Measurements from ENCODE around the gene RIC3.

RIC3 gene

DNA sequence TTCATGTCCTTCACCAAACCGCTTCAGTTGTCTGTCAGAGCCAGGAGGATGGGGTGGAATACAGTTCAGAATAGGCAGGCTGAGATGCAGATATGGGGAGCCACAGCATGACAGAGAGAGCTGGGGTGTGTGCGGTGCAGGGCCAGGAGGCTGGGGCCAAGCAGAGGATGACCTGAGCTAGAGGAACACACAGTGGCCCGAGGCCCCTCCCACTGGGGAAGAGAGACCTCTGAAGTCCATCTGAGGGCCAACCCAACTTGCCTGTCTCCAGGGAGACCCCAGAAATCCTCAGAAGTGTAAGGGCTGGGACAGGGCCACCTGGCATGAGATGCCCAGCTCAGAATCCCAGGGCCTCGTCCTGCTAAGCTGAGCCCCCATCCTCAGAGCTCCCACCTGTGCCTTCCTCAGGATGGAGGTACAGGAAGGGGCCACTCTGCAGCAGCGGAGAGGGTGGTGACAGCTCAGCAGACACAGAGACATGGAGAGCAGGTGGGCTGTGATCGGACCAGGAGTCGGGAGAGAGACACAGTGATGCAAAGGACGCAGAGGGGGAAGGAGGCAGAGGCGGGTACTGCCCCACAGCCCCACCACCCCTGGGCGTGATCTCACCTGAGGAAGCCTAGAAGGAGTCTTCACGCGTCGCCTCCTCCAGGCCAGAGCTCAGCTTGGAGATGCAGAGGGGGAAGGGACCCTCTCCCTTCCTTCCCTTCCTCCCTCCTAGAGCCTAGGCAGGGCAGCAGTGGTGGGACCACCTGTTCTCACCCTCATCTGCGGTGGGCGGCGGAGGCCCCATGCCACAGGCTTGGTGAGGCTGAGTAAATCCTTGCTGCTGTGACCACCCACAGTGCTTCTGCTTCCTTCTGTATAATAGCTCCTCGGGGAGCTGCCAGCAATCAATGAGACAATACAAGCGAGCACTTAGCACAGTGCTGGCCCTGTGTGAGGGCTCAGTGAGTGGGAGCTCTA, 96.9 kb downstream of the RIC3 start:
- Histone ChIP-seq H3K9ac (ENCODE audit: low read length) (no peak overlapping the region), H3K36me3 (ENCODE audit: control insufficient read depth, insufficient read depth, low read length, severe bottlenecking) (no peaks in the 10 kb centered on the region), H3K9me3 (ENCODE audit: control insufficient read depth, low read length) (no peaks in the 10 kb centered on the region), H3K4me1 (ENCODE audit: control insufficient read depth, insufficient read depth, low read length) (peaks cover 35% of the 10 kb centered on the region), H3K4me3 (ENCODE audit: low read length) (no peak overlapping the region), H3K27me3 (replicated peaks; ENCODE audit: control insufficient read depth, insufficient read depth, low read length) (peaks cover 11% of the 10 kb centered on the region)
- no peak for DNase-seq (ENCODE audit: low read depth)

GRCh38 chr11:8070417-8071115, 98.3 kb downstream of the RIC3 start:
- Histone ChIP-seq H3K4me3 (ENCODE audit: low read length) (no peak overlapping the region), H3K36me3 (ENCODE audit: control insufficient read depth, insufficient read depth, low read length, severe bottlenecking) (no peaks in the 10 kb centered on the region), H3K4me1 (ENCODE audit: control insufficient read depth, insufficient read depth, low read length) (peaks cover 46% of the 10 kb centered on the region), H3K9ac (ENCODE audit: low read length) (no peak overlapping the region), H3K9me3 (ENCODE audit: control insufficient read depth, low read length) (no peaks in the 10 kb centered on the region), H3K27me3 (replicated peaks; ENCODE audit: control insufficient read depth, insufficient read depth, low read length) (peaks cover 11% of the 10 kb centered on the region)
- DNase-seq (ENCODE audit: low read depth): peak; percentile 74

DNA sequence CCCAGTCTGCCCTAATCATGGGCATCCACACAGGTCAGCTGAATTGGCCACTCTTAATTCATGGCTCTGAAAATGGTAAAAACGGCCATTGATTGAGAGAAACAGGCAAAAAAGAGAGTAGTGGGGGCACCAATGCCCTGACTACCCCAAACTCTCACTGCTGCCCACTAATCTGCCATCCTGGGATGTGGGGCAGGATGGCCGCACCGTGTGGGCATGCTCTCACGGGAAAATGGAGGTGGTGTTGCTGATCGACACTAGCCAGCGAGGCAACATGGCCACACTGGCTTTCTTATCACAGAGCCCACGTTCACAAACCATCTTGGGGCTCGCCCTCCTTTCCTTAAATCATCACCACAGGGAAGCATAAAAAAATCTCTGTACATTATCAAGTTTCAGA, 99.1 kb downstream of the RIC3 start:
- Histone ChIP-seq H3K9ac (ENCODE audit: low read length) (peak overlapping the region; percentile 56), H3K9me3 (ENCODE audit: control insufficient read depth, low read length) (no peaks in the 10 kb centered on the region), H3K36me3 (ENCODE audit: control insufficient read depth, insufficient read depth, low read length, severe bottlenecking) (no peaks in the 10 kb centered on the region), H3K4me1 (ENCODE audit: control insufficient read depth, insufficient read depth, low read length) (peaks cover 46% of the 10 kb centered on the region), H3K4me3 (ENCODE audit: low read length) (no peak overlapping the region), H3K27me3 (replicated peaks; ENCODE audit: control insufficient read depth, insufficient read depth, low read length) (peaks cover 11% of the 10 kb centered on the region)
- no peak for DNase-seq (ENCODE audit: low read depth)

DNA sequence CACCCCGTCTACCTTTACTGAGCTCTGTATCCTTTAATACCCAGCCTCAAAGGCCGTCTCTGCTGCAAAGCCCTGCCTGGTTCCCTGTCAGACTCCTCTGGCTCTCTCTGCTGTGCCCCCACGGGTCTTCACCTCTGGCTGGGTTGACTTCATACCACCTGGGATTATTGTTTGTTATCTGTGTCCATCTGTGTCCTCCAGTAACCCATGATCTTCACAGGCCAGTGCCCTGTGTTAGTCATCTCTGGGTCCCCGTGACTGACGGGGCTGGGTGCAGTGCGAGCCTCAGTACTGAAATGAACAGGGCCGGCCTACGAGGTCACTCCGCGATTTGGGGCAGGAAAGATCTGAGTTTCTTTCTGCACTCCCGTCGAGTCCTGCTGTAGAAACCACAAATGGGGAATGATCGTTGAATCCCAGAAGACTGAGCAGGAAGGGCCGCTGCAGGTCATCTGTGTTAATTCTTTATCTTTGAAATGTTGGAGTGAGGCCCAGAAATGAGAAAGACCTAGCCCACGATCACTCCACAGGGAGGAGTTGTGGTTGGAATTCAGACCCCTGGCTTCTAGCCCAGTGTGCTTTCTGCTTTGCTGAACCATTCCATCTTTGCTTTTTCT, 100.1 kb downstream of the RIC3 start:
- Histone ChIP-seq H3K36me3 (ENCODE audit: control insufficient read depth, insufficient read depth, low read length, severe bottlenecking) (no peaks in the 10 kb centered on the region), H3K4me1 (ENCODE audit: control insufficient read depth, insufficient read depth, low read length) (peaks cover 56% of the 10 kb centered on the region), H3K9me3 (ENCODE audit: control insufficient read depth, low read length) (no peaks in the 10 kb centered on the region), H3K9ac (ENCODE audit: low read length) (peak overlapping the region; percentile 56), H3K4me3 (ENCODE audit: low read length) (peak overlapping the region; percentile 60), H3K27me3 (replicated peaks; ENCODE audit: control insufficient read depth, insufficient read depth, low read length) (peaks cover 11% of the 10 kb centered on the region)
- DNase-seq (ENCODE audit: low read depth): peak; percentile 75

DNA sequence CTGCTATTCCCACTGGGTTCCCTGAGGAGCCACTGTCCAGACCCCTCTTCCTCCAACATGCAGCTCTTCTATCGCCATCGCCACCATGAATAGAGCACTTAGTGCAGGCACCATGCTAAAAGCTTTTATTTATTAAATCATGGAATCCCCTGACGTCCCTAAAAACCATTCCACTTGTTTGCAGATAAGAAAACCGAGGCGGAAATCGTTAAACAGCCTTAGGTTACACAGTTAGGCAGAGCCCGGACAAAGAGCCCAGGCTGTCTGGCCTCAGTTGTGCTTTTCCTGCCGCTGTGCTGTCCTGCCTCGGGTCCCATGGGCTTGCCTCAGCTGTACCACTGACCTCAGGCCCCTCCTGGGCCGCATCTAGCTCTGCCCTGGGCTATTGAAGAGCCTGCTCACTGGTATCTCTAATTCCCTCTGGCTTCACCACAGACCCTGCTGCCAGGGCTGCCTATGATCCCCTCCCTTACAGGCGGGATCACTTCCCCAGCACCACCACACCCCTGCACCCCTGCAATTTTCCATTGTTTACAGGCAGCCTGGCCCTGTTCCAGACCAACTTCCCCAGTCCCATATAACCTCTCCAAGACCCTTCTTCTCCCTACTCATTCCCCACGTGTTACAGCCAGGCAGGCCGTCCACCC, 100.8 kb downstream of the RIC3 start:
- Histone ChIP-seq H3K36me3 (ENCODE audit: control insufficient read depth, insufficient read depth, low read length, severe bottlenecking) (no peaks in the 10 kb centered on the region), H3K9ac (ENCODE audit: low read length) (peak overlapping the region; percentile 56), H3K27me3 (replicated peaks; ENCODE audit: control insufficient read depth, insufficient read depth, low read length) (peaks cover 9% of the 10 kb centered on the region), H3K9me3 (ENCODE audit: control insufficient read depth, low read length) (no peaks in the 10 kb centered on the region), H3K4me1 (ENCODE audit: control insufficient read depth, insufficient read depth, low read length) (peaks cover 62% of the 10 kb centered on the region), H3K4me3 (ENCODE audit: low read length) (peak overlapping the region; percentile 60)
- DNase-seq (ENCODE audit: low read depth): no peak

DNA sequence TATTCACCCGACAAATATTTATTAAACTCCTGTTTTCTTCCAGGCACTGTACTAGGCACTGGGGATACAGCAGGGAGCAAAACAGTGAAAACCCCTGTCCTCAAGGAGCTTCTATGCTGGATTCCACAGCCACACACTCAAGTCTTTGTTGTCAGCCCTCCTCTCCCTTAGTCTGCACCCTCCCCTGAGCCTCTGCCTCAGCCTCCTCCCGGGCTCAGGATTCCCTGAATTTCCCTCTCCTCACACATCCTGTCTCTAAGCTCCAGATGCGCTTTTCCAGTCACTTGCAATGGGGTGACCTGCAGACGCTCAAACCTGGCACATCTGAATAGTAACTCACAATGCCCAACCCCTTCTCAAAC, 101.3 kb downstream of the RIC3 start:
- peaks cover 68% of the 10 kb centered on the region for H3K4me1 ChIP-seq (ENCODE audit: control insufficient read depth, insufficient read depth, low read length)
- no peak overlapping the region for H3K4me3 ChIP-seq (ENCODE audit: low read length)
- no peaks in the 10 kb centered on the region for H3K36me3 ChIP-seq (ENCODE audit: control insufficient read depth, insufficient read depth, low read length, severe bottlenecking)
- H3K9ac ChIP-seq (ENCODE audit: low read length): peak overlapping the region; percentile 56
- DNase-seq (ENCODE audit: low read depth): no peak
- H3K27me3 ChIP-seq (replicated peaks; ENCODE audit: control insufficient read depth, insufficient read depth, low read length): peaks cover 4% of the 10 kb centered on the region
- H3K9me3 ChIP-seq (ENCODE audit: control insufficient read depth, low read length): no peaks in the 10 kb centered on the region

GRCh38 chr11:8066911-8067455, 101.8 kb downstream of the RIC3 start:
- H3K36me3 ChIP-seq (ENCODE audit: control insufficient read depth, insufficient read depth, low read length, severe bottlenecking): no peaks in the 10 kb centered on the region
- DNase-seq (ENCODE audit: low read depth): no peak

GRCh38 chr11:8066036-8066910, 102.6 kb downstream of the RIC3 start:
- H3K4me1 ChIP-seq (ENCODE audit: control insufficient read depth, insufficient read depth, low read length): peaks cover 77% of the 10 kb centered on the region
- H3K36me3 ChIP-seq (ENCODE audit: control insufficient read depth, insufficient read depth, low read length, severe bottlenecking): no peaks in the 10 kb centered on the region
- H3K9ac ChIP-seq (ENCODE audit: low read length): no peak overlapping the region
- DNase-seq (ENCODE audit: low read depth): no peak
- H3K9me3 ChIP-seq (ENCODE audit: control insufficient read depth, low read length): no peaks in the 10 kb centered on the region
- no peak overlapping the region for H3K4me3 ChIP-seq (ENCODE audit: low read length)
- H3K27me3 ChIP-seq (replicated peaks; ENCODE audit: control insufficient read depth, insufficient read depth, low read length): no peaks in the 10 kb centered on the region

More at GRCh38 chr11:8066911-8067455, 101.8 kb downstream of the RIC3 start:
- Histone ChIP-seq H3K27me3 (replicated peaks; ENCODE audit: control insufficient read depth, insufficient read depth, low read length) (no peaks in the 10 kb centered on the region), H3K9ac (ENCODE audit: low read length) (no peak overlapping the region), H3K9me3 (ENCODE audit: control insufficient read depth, low read length) (no peaks in the 10 kb centered on the region), H3K4me1 (ENCODE audit: control insufficient read depth, insufficient read depth, low read length) (peaks cover 73% of the 10 kb centered on the region), H3K4me3 (ENCODE audit: low read length) (no peak overlapping the region)

DNA sequence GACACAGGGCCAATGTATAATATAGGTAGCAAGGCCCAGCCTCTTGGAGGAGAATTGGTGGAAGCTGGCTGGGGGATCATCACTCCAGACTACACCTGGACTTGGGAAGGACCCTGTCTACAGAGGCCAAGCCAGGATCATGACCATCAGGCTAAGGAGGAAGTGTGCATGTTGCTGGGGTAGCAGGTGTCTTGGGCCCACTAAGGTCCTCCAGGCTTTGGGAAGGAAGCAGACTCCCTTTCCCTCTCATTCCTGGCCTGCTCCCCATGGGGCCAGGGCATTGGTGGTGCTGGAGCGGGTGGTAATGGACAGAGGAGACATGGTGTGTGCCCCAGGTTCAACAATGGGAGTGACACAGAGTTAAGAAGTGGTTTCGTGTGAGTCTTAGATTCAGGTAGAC, 103.8 kb downstream of the RIC3 start:
- no peak overlapping the region for H3K4me3 ChIP-seq (ENCODE audit: low read length)
- no peaks in the 10 kb centered on the region for H3K9me3 ChIP-seq (ENCODE audit: control insufficient read depth, low read length)
- no peaks in the 10 kb centered on the region for H3K36me3 ChIP-seq (ENCODE audit: control insufficient read depth, insufficient read depth, low read length, severe bottlenecking)
- DNase-seq (ENCODE audit: low read depth): no peak
- no peak overlapping the region for H3K9ac ChIP-seq (ENCODE audit: low read length)
- H3K27me3 ChIP-seq (replicated peaks; ENCODE audit: control insufficient read depth, insufficient read depth, low read length): no peaks in the 10 kb centered on the region
- peaks cover 86% of the 10 kb centered on the region for H3K4me1 ChIP-seq (ENCODE audit: control insufficient read depth, insufficient read depth, low read length)

DNA sequence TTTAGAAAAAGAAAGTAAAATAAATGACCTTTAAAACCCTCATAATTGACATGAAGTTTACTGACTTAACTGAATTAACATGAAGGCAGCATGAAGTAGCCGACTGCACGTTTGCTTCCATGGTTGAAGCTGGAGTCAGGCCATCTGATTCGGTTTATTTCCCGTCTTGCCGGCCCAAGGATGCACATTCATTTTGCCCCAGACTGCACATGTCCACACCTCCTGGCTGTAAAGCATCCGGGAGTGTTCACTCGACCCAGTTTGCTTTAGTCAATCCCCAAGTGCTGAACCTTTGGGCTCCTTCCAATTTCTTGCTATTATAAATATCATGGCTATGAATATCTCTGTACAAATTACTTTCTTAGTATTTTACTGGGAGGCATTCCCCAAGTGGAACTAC, 105.5 kb downstream of the RIC3 start:
- H3K4me1 ChIP-seq (ENCODE audit: control insufficient read depth, insufficient read depth, low read length): peaks cover 79% of the 10 kb centered on the region
- peak; percentile 54 for DNase-seq (ENCODE audit: low read depth)
- no peaks in the 10 kb centered on the region for H3K27me3 ChIP-seq (replicated peaks; ENCODE audit: control insufficient read depth, insufficient read depth, low read length)
- H3K9ac ChIP-seq (ENCODE audit: low read length): peak overlapping the region; percentile 55
- H3K9me3 ChIP-seq (ENCODE audit: control insufficient read depth, low read length): no peaks in the 10 kb centered on the region
- no peaks in the 10 kb centered on the region for H3K36me3 ChIP-seq (ENCODE audit: control insufficient read depth, insufficient read depth, low read length, severe bottlenecking)
- peak overlapping the region; percentile 52 for H3K4me3 ChIP-seq (ENCODE audit: low read length)

All from adipocyte (in vitro differentiated cells).